ENCODE measurements around the gene RCVRN. TPM values are rescaled to one million over a fixed set of nuclear protein-coding genes. Genes with fewer than 3 reads are reported as not detected.

Gene RCVRN
- total RNA-seq, 1 donor from 2014 or later = not detected

DNA sequence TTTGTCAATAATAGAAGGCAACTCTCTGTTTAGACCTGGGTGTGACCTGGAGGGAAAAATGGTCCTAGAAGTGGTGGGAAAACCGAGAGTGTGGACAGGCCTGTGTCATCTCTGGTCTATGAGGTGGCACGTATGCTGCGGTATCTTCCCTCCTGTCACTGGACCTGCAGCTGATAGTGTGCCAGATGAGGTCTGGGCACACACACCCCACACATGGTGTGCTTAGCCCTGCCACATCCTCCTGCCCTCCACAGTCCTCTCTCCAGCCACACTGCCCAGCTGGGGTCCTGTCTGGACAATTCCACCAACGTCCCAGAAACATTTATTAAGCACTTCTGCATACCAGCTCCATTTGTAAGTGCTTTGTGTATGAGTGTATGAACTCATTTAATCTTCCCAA is 42.1 kb downstream of the RCVRN start:
- no peak for DNase-seq
- H3K27ac Mint-ChIP-seq (ENCODE audit: unreplicated experiment) = no peak overlapping the region
- H3K4me3 Mint-ChIP-seq (ENCODE audit: unreplicated experiment) = no peak overlapping the region
- no peaks in the 10 kb centered on the region for H3K4me1 Mint-ChIP-seq (ENCODE audit: low read depth, unreplicated experiment)
- TF ChIP-seq, protein P1, sequence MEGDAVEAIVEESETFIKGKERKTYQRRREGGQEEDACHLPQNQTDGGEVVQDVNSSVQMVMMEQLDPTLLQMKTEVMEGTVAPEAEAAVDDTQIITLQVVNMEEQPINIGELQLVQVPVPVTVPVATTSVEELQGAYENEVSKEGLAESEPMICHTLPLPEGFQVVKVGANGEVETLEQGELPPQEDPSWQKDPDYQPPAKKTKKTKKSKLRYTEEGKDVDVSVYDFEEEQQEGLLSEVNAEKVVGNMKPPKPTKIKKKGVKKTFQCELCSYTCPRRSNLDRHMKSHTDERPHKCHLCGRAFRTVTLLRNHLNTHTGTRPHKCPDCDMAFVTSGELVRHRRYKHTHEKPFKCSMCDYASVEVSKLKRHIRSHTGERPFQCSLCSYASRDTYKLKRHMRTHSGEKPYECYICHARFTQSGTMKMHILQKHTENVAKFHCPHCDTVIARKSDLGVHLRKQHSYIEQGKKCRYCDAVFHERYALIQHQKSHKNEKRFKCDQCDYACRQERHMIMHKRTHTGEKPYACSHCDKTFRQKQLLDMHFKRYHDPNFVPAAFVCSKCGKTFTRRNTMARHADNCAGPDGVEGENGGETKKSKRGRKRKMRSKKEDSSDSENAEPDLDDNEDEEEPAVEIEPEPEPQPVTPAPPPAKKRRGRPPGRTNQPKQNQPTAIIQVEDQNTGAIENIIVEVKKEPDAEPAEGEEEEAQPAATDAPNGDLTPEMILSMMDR (IDR thresholded peaks at IDR 0.05; ENCODE audit: partially characterized antibody, unreplicated experiment) = no peak
- peaks cover 2% of the 10 kb centered on the region for H3K27me3 Mint-ChIP-seq (ENCODE audit: unreplicated experiment)
- no peaks in the 10 kb centered on the region for H3K36me3 Mint-ChIP-seq (ENCODE audit: unreplicated experiment)
- peaks cover 3% of the 10 kb centered on the region for H3K9me3 Mint-ChIP-seq (ENCODE audit: unreplicated experiment)

GRCh38 chr17:9862220-9862619 is 42.9 kb downstream of the RCVRN start:
- Mint-ChIP-seq H3K36me3 (ENCODE audit: unreplicated experiment) (no peaks in the 10 kb centered on the region), H3K27me3 (ENCODE audit: unreplicated experiment) (peaks cover 2% of the 10 kb centered on the region), H3K4me3 (ENCODE audit: unreplicated experiment) (no peak overlapping the region), H3K4me1 (ENCODE audit: low read depth, unreplicated experiment) (no peaks in the 10 kb centered on the region), H3K9me3 (ENCODE audit: unreplicated experiment) (peaks cover 3% of the 10 kb centered on the region), H3K27ac (ENCODE audit: unreplicated experiment) (no peak overlapping the region)
- TF ChIP-seq, protein P1 (IDR thresholded peaks at IDR 0.05; ENCODE audit: partially characterized antibody, unreplicated experiment) = no peak
- no peak for DNase-seq

GRCh38 chr17:9860851-9861250 is 44.2 kb downstream of the RCVRN start:
- Mint-ChIP-seq H3K9me3 (ENCODE audit: unreplicated experiment) (peaks cover 3% of the 10 kb centered on the region), H3K27ac (ENCODE audit: unreplicated experiment) (no peak overlapping the region), H3K4me3 (ENCODE audit: unreplicated experiment) (no peak overlapping the region), H3K4me1 (ENCODE audit: low read depth, unreplicated experiment) (no peaks in the 10 kb centered on the region), H3K36me3 (ENCODE audit: unreplicated experiment) (no peaks in the 10 kb centered on the region), H3K27me3 (ENCODE audit: unreplicated experiment) (peaks cover 2% of the 10 kb centered on the region)
- DNase-seq = no peak
- TF ChIP-seq, protein P1 (IDR thresholded peaks at IDR 0.05; ENCODE audit: partially characterized antibody, unreplicated experiment) = no peak

GRCh38 chr17:9859781-9860180 is 45.3 kb downstream of the RCVRN start:
- TF ChIP-seq, protein P1 (IDR thresholded peaks at IDR 0.05; ENCODE audit: partially characterized antibody, unreplicated experiment) = no peak
- no peaks in the 10 kb centered on the region for H3K4me1 Mint-ChIP-seq (ENCODE audit: low read depth, unreplicated experiment)
- H3K9me3 Mint-ChIP-seq (ENCODE audit: unreplicated experiment) = peaks cover 1% of the 10 kb centered on the region
- peaks cover under 1% of the 10 kb centered on the region for H3K27me3 Mint-ChIP-seq (ENCODE audit: unreplicated experiment)
- no peak for DNase-seq
- no peaks in the 10 kb centered on the region for H3K36me3 Mint-ChIP-seq (ENCODE audit: unreplicated experiment)
- H3K27ac Mint-ChIP-seq (ENCODE audit: unreplicated experiment) = no peak overlapping the region
- H3K4me3 Mint-ChIP-seq (ENCODE audit: unreplicated experiment) = no peak overlapping the region

DNA sequence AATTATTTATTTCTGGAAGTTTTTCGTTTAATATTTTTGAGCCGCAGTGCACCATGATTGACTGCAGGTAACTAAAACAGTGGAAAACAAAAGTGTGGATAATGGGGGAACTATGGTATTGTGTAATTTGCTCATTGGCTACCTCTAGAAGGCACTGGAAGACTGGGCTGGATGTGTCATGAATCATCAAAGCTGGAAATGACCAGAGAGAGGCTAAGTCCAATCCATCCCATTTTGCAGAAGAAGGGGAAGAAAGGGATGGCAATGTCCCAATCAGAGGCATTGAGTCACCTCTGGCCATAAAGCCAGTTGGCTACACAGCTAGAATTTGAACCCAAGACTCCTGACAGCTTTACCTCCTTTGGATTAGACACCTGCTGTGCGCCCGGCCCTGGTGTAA is 50.0 kb downstream of the RCVRN start:
- no peak for DNase-seq
- no peaks in the 10 kb centered on the region for H3K27me3 Mint-ChIP-seq (ENCODE audit: unreplicated experiment)
- H3K4me3 Mint-ChIP-seq (ENCODE audit: unreplicated experiment) = no peak overlapping the region
- TF ChIP-seq, protein P1 (IDR thresholded peaks at IDR 0.05; ENCODE audit: partially characterized antibody, unreplicated experiment) = no peak
- H3K9me3 Mint-ChIP-seq (ENCODE audit: unreplicated experiment) = peaks cover 1% of the 10 kb centered on the region
- H3K36me3 Mint-ChIP-seq (ENCODE audit: unreplicated experiment) = no peaks in the 10 kb centered on the region
- no peaks in the 10 kb centered on the region for H3K4me1 Mint-ChIP-seq (ENCODE audit: low read depth, unreplicated experiment)
- no peak overlapping the region for H3K27ac Mint-ChIP-seq (ENCODE audit: unreplicated experiment)
